ENCODE measurements around the gene COL4A6.

DNA sequence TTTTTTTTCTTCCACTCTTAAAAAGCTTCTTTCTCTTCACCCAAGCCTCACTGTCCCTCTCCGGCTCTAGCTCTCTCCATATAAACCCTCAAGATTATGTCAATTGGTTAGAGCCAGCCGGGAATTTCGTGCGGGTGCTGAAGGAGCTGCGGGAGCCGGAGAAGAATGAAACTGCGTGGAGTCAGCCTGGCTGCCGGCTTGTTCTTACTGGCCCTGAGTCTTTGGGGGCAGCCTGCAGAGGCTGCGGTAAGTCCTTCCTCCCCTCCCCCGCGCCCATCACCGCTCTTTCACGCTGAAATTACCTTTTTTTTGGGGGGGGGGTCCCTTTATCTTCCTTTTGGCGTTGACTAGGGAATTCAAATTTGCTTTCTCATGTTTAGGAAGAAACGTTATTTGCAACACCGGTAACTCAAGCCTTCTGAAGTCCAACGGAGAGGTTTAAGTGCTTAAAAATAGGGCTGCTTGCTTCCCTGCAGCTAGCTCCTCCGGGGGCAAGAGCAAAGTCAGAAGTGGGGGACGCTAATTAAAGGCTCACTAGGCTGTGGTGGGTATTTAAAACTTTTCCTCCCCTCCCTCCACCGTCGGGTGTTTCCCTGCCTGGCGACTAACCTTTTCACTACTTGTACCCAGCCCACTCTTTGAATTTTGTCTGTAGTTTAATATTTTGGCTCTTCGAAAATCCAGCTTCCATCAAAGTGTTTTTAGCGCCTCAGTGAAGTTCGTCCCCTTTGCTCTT lies 1.9 kb upstream of the COL4A6 start:
- TF ChIP-seq, protein P1, sequence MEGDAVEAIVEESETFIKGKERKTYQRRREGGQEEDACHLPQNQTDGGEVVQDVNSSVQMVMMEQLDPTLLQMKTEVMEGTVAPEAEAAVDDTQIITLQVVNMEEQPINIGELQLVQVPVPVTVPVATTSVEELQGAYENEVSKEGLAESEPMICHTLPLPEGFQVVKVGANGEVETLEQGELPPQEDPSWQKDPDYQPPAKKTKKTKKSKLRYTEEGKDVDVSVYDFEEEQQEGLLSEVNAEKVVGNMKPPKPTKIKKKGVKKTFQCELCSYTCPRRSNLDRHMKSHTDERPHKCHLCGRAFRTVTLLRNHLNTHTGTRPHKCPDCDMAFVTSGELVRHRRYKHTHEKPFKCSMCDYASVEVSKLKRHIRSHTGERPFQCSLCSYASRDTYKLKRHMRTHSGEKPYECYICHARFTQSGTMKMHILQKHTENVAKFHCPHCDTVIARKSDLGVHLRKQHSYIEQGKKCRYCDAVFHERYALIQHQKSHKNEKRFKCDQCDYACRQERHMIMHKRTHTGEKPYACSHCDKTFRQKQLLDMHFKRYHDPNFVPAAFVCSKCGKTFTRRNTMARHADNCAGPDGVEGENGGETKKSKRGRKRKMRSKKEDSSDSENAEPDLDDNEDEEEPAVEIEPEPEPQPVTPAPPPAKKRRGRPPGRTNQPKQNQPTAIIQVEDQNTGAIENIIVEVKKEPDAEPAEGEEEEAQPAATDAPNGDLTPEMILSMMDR (IDR thresholded peaks at IDR 0.05; ENCODE audit: poor library complexity, severe bottlenecking): no peak
- TF ChIP-seq EP300 (conservative IDR thresholded peaks at IDR 0.05; ENCODE audit: poor library complexity, severe bottlenecking) (no peak), EZH2 (IDR thresholded peaks at IDR 0.05; ENCODE audit: borderline replicate concordance, insufficient read depth, low read length, poor library complexity, severe bottlenecking) (no peak), POLR2AphosphoS5 (IDR thresholded peaks at IDR 0.05) (no peak), RAD21 (conservative IDR thresholded peaks at IDR 0.05) (no peak)

Data from neural cell (in vitro differentiated cells).